Large intestine (tissue), 12 donors: Measurements from ENCODE around the gene PAOX. TPM values are rescaled to one million over a fixed set of nuclear protein-coding genes. Genes with fewer than 3 reads are reported as not detected.

Experiments used
- DNase-seq, 2 donors: peaks; one replicate each; pipeline versions ENCODE4 v3.0.0 to v3.0.0-alpha.2; 2013
- H3K27ac ChIP-seq: one replicate; pipeline ENCODE4 v1.5.1; 2013; ENCODE audit warnings: low read length
- H3K27me3 ChIP-seq: 2 replicates; pipeline ENCODE4 v1.6.1; 2013; ENCODE audit warnings: low read length; ENCODE audit not compliant: control insufficient read depth, insufficient read depth
- H3K36me3 ChIP-seq: 2 replicates; pipeline ENCODE4 v1.6.1; 2013; ENCODE audit warnings: low read length; ENCODE audit not compliant: control insufficient read depth, insufficient read depth
- H3K4me1 ChIP-seq: one replicate; pipeline ENCODE4 v1.6.1; 2013; ENCODE audit warnings: low read length; ENCODE audit not compliant: control insufficient read depth, insufficient read depth
- H3K4me3 ChIP-seq: one replicate; pipeline ENCODE4 v1.5.1; 2013; ENCODE audit warnings: low read length
- H3K9me3 ChIP-seq: one replicate; pipeline ENCODE4 v1.6.1; 2013; ENCODE audit warnings: mild to moderate bottlenecking, low read depth, low read length, moderate library complexity; ENCODE audit not compliant: control insufficient read depth
- WGBS: methylation state at CpG from one replicate; pipeline ENCODE4 v1.1.5; 2013; ENCODE audit warnings: low lambda C conversion rate; ENCODE audit not compliant: insufficient coverage; 5-methylcytosine and 5-hydroxymethylcytosine counted together
- long read RNA-seq, 11 donors: transcript quantifications; one replicate each; lab custom pipeline, GENCODE V29; 2026
- polyA plus RNA-seq: library from polyadenylated mRNA; unstranded; fragments of 120-200 nt; gene quantifications from one replicate; pipeline ENCODE4 v1.2.1, GENCODE V29; 2013

The PAOX gene
- 9.8 TPM for polyA plus RNA-seq
- long read RNA-seq, donor 1, partial matches to known transcripts = 0 of 3 reads
- long read RNA-seq, donor 1, other reads (novel, unspliced or antisense) = 0 of 3 reads
- long read RNA-seq, donor 2, partial matches to known transcripts = 0 of 1 reads
- long read RNA-seq, donor 2, other reads (novel, unspliced or antisense) = 0 of 1 reads
- long read RNA-seq, donor 3 = 0 reads
- long read RNA-seq, donor 4, partial matches to known transcripts = 0 of 1 reads
- long read RNA-seq, donor 4, other reads (novel, unspliced or antisense) = 0 of 1 reads
- long read RNA-seq, donor 5 = 0 reads
- long read RNA-seq, donor 6, transcript PAOX-201 (7 exons, 1,858 nt) = major isoform, 5 of 5 reads
- long read RNA-seq, donor 6, partial matches to known transcripts = 0 of 5 reads
- long read RNA-seq, donor 6, other reads (novel, unspliced or antisense) = 0 of 5 reads
- long read RNA-seq, donor 7 = 0 reads
- long read RNA-seq, donor 8, partial matches to known transcripts = 0 of 2 reads
- long read RNA-seq, donor 8, other reads (novel, unspliced or antisense) = 0 of 2 reads
- long read RNA-seq, donor 9, partial matches to known transcripts = 0 of 4 reads
- long read RNA-seq, donor 9, other reads (novel, unspliced or antisense) = 0 of 4 reads
- long read RNA-seq, donor 10, partial matches to known transcripts = 0 of 1 reads
- long read RNA-seq, donor 10, other reads (novel, unspliced or antisense) = 0 of 1 reads
- long read RNA-seq, donor 11, partial matches to known transcripts = 0 of 2 reads
- long read RNA-seq, donor 11, other reads (novel, unspliced or antisense) = 0 of 2 reads

DNA sequence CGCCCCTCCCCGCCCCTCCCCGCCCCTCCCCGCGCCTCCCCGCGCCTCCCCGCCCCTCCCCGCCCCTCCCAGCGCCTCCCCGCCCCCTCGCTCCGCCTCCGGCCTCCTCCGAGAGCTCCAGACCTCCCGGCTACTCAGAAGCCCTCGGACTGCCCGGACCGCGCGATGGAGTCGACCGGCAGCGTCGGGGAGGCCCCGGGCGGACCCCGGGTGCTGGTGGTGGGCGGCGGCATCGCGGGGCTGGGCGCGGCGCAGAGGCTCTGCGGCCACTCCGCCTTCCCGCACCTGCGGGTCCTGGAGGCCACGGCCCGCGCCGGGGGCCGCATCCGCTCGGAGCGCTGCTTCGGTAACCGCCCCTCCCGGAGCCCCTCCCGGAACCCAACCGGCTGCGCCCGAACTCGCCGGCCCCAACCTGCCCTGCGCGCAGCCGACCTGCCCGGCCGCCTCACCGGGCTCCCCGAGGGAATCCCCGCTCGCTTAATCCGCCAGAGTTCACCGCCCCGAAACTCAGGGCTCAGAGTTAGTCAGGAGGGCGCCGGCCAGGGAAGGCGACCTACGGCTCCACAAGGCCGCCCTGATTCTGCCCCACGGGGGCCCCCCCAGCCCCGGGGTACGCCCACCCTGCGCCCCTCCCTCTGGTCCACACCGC, at the start of gene PAOX:
Gene PAOX (plus strand): TSS at position 111 of the 649 bp plus-strand sequence. CDS start 55 bp downstream, at position 166.
- Histone ChIP-seq H3K27ac (peak within 1 kb of the TSS; percentile 95), H3K4me3 (peak within 1 kb of the TSS; percentile 75), H3K36me3 (peaks cover 10% of the 10 kb centered on the region), H3K27me3 (no peaks in the 10 kb centered on the region), H3K4me1 (peaks cover 9% of the 10 kb centered on the region), H3K9me3 (peaks cover 6% of the 10 kb centered on the region)
- peak in 1 of 2 donors; percentile 73 for DNase-seq
- no CpG with 5 or more reads among the region's 78 CpGs for WGBS

DNA sequence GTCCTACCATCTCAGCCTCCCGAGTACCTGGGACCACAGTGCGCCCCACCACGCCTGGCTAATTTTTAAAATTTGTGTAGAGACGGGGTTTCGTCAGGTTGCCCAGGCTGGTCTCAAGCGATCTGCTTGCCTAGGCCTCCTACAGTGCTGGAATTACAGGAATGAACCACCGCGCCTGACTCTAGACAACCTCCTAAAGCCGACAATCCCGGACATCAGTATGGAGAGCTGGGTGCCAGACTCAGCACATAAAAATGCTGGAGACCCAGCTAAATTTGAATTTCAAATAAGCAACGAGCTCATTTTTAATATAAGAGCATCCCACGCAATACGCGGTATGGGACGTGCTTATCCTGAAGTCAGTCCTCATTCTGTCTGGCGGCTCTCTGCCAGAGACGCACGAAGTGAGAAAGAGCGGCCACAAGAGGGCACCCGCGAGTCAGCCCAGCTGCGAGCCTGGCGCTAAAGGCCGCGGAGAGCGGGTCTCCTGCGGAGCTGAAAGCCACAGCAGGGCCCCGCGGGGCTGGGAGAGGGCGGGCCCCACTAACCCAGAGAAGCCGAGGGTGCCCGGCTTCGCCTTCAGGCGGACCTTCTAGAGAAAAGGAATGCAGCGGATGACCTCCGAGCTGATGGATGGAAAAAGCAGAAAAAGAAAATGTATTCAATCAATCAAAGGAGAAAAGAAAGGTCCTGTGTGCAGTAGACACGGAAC, 49.4 kb upstream of the PAOX start:
- H3K4me3 ChIP-seq = peak overlapping the region; percentile 4
- DNase-seq = peak; percentile 73 to 79
- peaks cover 14% of the 10 kb centered on the region for H3K9me3 ChIP-seq
- WGBS = 4% methylated on average over 5 of the region's 37 CpGs
- H3K27ac ChIP-seq = no peak overlapping the region
- peaks cover 84% of the 10 kb centered on the region for H3K27me3 ChIP-seq
- H3K4me1 ChIP-seq = peaks cover 11% of the 10 kb centered on the region
- no peaks in the 10 kb centered on the region for H3K36me3 ChIP-seq

DNA sequence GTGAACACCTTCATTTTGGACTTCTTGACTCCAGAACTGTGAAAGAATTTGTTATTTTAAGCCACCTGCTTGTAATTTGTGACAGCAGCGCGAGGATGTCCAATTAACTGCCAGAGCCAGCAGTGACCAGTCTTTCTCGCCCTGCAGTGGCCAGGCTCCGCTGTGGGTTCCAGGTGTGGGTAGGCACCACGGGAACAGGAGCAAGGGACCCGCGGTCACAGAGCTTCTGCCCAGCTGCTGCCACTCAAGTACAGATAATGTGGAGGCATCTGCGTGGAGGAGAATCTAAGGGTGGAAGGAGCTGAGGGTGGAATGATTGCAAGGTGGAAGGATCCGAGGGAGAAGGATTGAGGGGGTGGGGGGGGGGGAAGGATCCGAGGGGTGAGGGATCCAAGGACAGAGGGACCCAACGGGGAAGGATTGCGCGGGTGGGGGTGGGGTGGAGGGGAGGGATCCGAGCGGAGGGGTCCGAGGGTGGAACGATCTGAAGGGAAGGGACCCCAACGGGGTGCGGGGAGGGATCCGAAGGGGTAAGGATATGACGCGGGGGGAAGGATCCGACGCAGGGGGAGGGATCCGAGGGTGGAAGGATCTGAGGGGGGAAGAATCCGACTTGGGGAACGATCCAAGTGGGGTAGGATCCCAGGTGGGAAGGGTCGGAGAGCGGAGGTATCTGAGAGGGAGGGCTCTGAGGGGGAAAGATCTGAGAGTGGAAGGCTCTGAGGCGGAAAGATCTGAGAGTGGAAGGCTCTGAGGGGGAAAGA, 45.9 kb upstream of the PAOX start:
- H3K27me3 ChIP-seq = peaks cover 85% of the 10 kb centered on the region
- H3K4me1 ChIP-seq = peaks cover 7% of the 10 kb centered on the region
- no peaks in the 10 kb centered on the region for H3K36me3 ChIP-seq
- H3K27ac ChIP-seq = no peak overlapping the region
- H3K4me3 ChIP-seq = no peak overlapping the region
- DNase-seq = no peak
- peaks cover 26% of the 10 kb centered on the region for H3K9me3 ChIP-seq
- WGBS = 78% methylated on average over 7 of the region's 30 CpGs

DNA sequence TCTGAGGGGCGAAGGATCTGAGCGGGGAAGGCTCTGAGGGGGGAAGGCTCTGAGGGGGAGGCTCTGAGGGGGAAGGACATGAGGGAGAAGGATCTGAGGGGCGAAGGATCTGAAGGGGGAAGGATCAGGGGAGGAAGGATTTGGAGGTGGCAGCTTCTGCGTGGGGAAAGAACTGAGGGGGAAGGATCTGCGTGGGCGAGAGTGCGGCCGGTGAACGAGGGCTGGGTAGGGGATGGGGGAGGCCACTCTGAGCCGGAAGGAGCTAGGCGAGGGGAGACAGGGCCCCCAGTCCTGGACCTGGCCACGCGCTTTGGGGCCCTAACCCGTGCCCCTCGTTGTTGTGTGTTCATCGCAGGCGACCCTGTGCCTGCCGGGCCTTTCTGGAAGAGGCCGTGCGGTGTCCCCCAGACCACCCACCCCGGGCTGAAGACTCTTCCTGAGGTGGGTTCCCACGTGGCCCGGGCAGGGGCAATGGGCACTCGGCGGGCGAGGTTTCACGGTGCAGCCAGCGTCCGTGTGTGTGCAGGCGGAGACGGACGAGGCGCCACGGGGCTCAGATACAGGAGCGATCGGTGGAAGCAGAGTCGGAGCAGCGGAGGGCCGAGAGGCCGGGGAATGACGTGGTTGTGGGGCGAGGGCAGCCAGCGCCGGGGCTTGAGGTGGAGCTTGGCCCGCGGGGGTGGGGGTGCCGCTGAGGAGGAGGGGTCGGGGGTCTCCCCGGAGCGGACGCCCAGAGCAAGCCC, 44.4 kb upstream of the PAOX start:
- DNase-seq = peak in 1 of 2 donors; percentile 19
- peaks cover 7% of the 10 kb centered on the region for H3K4me1 ChIP-seq
- WGBS = no CpG with 5 or more reads among the region's 51 CpGs
- H3K27ac ChIP-seq = no peak overlapping the region
- no peaks in the 10 kb centered on the region for H3K36me3 ChIP-seq
- peaks cover 73% of the 10 kb centered on the region for H3K27me3 ChIP-seq
- H3K9me3 ChIP-seq = peaks cover 35% of the 10 kb centered on the region
- H3K4me3 ChIP-seq = no peak overlapping the region

DNA sequence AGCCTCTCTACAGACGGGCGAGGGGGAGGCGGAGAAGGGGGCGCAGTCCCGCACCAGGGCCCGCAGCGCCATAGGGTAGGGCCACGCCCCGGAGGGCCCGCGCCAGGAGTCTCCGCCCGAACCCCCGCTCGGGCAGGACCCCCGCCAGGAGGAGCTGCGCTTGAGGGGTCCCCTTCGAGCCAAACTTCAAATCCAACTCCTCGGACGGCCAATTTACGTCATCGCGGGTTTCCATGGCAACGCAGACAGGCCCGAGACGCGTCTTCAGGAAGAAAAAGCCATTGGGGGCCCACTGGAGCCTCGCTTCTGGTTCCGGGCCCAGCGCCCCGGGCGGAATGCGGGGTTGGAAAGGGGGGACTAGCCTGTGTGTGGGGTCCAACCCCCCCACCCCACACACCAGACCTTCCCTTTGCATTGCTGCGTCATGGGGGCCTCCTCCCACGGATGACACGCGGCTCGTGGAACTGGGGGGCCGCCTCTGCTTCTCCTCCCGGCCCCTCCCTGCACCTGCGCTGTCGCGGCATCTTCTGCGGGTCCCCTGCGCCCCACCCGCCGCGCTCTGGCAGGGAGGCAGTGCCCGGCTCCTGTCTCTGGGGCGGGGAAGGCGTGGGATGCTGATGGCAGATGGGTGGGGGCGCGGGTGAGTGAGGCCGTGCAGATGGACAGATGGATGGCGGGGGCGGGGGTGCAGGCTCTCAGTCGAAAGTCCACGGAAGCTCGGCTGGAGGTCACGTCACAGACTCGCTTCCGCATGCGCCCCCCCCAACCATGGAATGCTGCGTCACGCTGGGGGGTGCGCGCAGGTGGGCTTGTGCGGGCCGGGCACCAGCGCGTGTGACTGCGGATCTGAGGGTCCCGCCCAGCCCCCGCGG, 43.6 kb upstream of the PAOX start:
- H3K4me3 ChIP-seq = peak overlapping the region; percentile 21
- H3K36me3 ChIP-seq = no peaks in the 10 kb centered on the region
- H3K9me3 ChIP-seq = peaks cover 35% of the 10 kb centered on the region
- peak in 1 of 2 donors; percentile 61 for DNase-seq
- no peak overlapping the region for H3K27ac ChIP-seq
- no CpG with 5 or more reads among the region's 75 CpGs for WGBS
- H3K4me1 ChIP-seq = peaks cover 5% of the 10 kb centered on the region
- peaks cover 68% of the 10 kb centered on the region for H3K27me3 ChIP-seq

DNA sequence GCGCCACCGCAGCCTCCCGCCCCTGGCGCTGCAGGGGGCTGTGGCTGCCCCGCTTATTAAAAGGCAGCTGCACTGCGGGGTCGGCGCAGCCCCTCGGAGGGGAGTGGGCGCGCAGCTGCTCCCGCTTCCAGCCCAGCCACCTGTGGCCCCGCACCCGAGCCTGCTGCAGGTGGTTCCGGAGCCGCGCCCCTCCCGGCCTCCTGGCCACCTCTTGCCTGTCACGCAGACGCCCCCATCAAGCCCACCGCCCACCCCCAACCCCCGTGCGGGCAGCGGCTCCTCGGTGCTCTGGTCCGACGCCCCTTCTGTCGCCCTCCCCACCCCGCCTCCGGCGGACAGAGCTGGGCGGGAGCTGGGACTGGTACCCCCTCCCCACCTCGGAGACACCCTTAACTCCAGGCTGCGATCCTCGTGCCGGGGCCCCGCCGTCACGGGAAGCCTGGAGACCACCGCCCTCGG, 42.9 kb upstream of the PAOX start:
- H3K4me1 ChIP-seq = peaks cover 5% of the 10 kb centered on the region
- H3K4me3 ChIP-seq = no peak overlapping the region
- WGBS = no CpG with 5 or more reads among the region's 41 CpGs
- H3K9me3 ChIP-seq = peaks cover 35% of the 10 kb centered on the region
- no peak for DNase-seq
- H3K27ac ChIP-seq = no peak overlapping the region
- H3K27me3 ChIP-seq = peaks cover 63% of the 10 kb centered on the region
- no peaks in the 10 kb centered on the region for H3K36me3 ChIP-seq

DNA sequence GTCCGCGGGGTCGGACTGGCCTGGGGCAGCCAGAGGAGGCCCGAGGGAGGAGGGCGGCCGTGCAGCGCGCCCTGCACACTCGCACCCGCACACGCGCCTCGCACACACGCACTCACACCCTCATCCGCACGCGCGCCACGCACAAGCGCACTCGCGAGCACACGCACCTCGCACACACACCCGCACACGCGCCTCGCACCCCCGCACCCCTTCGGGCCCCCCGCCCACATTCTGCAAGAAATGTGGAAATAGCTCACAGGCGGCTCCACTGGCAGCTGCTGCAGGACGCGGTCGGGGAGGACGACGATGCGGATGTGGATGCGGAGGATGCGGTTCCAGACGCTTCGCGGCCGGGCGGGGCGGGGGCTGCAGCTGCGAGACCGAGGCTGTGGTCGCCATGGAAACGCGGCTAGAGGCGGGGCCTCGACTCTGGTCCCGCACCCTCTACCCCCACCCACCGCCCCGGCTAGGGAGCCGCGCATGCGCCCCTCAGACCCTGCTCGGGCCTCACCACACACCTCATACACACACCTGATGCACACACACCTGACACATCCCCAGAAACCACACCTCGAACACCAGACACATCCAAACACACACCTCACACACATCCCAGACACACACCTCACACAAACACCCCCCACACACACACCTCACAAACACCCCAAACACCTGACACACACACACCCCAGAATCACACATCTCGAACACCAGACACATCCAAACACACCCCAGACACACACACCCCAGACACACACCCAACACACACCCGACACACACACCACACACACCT, 42.3 kb upstream of the PAOX start, which contains the start of gene CALY:
Gene CALY (minus strand): TSS at position 320 of the 793 bp plus-strand sequence. CDS start 7,907 bp downstream, outside the sequence.
- no CpG with 5 or more reads among the region's 63 CpGs for WGBS
- H3K4me3 ChIP-seq = no peak within 1 kb of the TSS
- H3K36me3 ChIP-seq = no peaks in the 10 kb centered on the region
- no peak within 1 kb of the TSS for H3K27ac ChIP-seq
- H3K9me3 ChIP-seq = peaks cover 35% of the 10 kb centered on the region
- H3K4me1 ChIP-seq = peaks cover 5% of the 10 kb centered on the region
- H3K27me3 ChIP-seq = peaks cover 57% of the 10 kb centered on the region
- peak in 1 of 2 donors; percentile 36 for DNase-seq

DNA sequence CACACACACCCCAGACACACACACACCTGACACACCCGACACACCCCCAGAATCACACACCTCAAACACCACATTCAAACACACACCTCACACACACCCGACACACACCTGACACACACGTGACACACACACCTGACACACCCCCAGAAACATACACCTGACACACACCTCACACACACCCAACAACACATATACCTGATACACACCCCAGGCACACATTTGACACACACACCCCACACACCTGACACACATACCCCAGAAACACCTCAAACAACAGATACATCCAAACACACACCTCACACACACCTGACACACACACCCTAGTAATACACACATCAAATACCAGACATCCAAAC, 41.7 kb upstream of the PAOX start:
- no peak overlapping the region for H3K27ac ChIP-seq

More for the DNA sequence above, 41.7 kb upstream of the PAOX start:
- H3K36me3 ChIP-seq = no peaks in the 10 kb centered on the region
- no peak for DNase-seq
- WGBS = no CpG with 5 or more reads among the region's 3 CpGs
- no peak overlapping the region for H3K4me3 ChIP-seq
- peaks cover 5% of the 10 kb centered on the region for H3K4me1 ChIP-seq
- peaks cover 52% of the 10 kb centered on the region for H3K27me3 ChIP-seq
- H3K9me3 ChIP-seq = peaks cover 35% of the 10 kb centered on the region
